Inflammatory macrophage treated with lipopolysaccharide for 1 hour (primary cell): Measurements from ENCODE around the gene SCP2.

Experiments
- DNase-seq, 2 donors: peaks; one replicate each; pipeline ENCODE4 v3.0.0-alpha.2; 2020 to 2022

Gene SCP2

GRCh38 chr1:53046930-53047329, 119.9 kb downstream of the SCP2 start:
- no peak for DNase-seq

GRCh38 chr1:53047737-53048736, 121.0 kb downstream of the SCP2 start:
- DNase-seq = no peak

GRCh38 chr1:53048960-53049573, 122.0 kb downstream of the SCP2 start:
- DNase-seq = no peak

DNA sequence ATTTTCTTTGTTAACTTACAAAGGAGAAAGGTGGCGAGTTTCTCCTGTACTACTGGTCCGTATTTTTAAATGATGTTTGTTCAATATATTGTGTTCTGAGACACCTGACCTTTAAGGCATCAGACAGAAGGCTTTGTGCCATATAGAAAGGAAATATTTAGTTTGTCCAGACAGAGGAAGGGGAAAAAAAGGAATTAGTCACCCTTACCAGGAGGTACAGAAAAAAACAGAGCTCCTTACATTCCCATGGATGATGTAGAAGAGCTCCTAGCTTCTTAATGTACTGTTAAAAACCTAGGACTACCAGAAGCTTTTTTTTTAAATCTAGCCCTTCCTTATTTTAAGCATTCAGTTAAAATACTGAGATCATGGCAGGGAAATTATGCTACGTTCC, 122.5 kb downstream of the SCP2 start:
- no peak for DNase-seq

DNA sequence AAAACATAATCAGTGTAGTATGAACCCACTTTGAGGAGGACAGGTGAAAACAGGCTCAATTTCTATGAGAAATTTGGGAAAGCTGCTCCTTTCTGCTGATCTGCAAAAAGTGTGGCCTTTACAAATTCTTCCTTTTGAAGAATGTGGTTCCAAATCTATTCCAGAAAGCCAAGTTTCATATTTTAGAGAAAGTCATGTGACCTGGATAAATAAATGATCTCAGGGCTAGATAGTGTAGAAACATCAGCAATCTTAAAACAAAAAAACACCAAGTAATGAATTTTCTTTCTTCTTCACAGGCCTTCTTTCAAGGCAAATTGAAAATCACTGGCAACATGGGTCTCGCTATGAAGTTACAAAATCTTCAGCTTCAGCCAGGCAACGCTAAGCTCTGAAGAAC, 123.2 kb downstream of the SCP2 start:
- no peak for DNase-seq

DNA sequence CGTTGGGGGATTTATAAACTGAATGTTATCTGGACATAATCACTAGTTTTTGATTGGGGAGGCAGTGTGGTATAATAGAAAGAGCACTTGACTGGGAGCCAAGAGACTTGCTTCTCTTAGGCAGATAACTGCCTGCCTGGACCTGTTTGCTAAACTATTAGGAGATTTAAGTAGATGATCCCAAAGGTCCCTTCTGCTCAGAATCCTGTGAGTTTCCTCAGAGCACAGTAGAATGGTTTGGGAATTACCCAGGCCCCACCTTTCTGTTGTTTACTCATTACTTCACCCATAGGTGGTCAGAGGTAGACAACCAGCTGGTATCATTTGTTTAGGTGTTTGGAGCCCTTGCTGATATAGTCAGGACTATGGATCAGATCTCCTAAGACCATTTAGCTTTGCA, 124.6 kb downstream of the SCP2 start:
- no peak for DNase-seq

DNA sequence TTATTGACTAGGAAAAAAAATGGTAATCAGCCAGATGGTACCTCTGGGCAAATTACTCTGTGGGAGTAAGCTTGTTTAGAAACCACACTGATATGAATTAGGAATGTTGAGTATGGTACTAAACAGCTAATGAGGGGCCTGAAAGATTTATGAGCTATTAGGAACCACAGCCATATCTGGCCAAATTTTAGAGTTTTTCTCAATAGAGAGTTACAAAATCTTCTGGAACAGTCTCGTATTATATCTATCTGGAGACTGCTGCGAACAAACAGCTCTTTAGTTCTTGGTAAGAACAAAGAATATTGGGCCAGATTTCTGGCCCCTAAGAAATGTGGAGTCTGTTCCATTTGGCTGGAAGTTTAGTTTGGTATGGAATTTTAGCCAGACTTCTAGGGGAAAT, 130.1 kb downstream of the SCP2 start:
- DNase-seq = no peak

DNA sequence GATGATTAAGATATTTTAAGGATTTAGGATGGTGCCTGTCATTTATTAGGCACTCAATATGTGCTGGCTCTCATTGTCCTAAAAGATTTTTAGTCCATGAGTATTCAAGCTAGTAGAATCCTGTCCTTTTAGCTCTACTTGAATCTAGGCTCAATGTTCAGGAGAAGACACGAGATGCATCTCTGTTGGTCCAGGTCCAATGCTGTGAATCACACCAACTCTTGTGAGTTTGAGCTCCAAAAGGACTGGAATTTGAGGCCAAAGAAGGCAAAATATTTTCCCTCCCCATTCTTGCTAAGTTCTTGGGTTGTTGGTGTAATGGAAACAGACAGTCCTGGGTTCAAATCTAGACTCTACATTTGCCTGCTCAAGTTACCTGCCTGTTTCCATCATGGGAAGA, 133.5 kb downstream of the SCP2 start:
- no peak for DNase-seq

DNA sequence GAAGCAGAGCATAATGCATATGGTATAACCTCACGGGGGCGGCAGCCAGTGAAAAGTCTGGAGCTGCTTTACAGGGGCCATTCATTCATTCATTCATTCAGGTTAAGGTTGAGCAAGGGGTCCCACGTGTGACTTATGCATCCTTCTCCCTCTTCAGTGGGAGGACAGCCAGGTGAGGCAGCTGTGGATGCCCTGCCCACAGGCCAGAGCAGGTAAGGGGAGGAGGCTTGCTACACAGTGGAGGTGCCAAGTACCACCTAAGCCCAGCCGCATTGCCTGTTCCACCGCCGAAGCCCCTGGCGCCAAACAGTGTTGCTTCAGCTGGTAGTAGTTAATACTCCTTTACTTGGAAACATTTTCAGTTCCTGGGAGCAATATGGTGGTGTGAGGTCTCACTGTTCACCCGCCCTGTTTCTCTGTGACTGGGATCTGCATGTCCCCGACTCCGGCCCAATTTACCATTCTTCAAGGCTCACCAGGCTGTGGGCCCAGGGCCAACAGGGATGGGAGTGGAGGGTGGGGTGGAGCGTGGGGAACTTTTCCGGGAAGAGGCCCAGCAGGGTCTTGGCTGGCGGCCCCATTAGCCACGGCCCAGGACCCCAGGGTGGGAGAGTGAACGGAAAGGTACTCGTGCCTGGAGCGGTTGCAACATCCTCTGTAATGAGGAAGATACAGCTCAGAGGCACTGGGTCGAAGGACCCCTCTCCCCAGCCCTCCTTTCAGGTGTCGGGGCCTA, 134.2 kb downstream of the SCP2 start:
- no peak for DNase-seq

DNA sequence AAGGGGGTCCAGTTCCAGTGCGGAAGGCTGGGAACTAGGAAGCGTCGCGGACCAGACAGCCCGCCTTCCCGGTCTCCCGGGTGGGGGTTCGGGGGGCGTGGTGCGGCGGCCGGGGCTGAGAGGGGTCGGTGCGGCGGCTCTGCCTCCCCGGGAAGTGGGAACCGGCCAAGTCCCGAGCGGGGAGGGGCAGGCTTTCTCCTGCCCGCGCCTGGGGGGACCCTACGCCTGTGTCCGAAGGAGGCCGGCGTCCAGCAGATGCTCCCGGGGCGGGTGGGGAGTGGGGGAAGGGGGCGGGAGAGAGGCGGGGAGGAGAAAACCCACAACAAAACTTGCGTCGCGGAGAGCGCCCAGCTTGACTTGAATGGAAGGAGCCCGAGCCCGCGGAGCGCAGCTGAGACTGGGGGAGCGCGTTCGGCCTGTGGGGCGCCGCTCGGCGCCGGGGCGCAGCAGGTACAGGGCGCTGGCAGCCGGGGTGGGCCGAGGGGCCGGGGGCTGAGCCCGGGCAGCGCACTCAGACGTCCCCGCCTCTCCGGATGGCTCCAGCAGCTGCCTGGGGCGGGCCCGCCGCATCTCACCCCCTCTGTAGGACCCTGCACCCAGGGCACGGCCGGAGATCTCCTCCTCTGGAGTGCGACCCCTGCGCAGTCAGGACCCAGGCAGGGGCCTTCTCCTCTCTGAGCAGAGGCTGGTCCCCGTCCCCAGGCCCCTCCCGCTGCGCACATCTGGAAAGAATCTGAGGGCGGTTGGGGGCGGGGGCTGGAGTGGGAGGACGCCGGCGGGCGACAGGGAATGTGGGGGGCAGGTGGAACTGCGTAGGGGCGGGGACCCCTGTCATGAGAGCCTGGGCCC, 135.0 kb downstream of the SCP2 start, which contains the start of gene PODN:
PODN (plus strand) TSS at position 355 of the 849 bp plus-strand sequence. CDS start 7,643 bp downstream, outside the sequence.
- DNase-seq = no peak

- DNase-seq = no peak
Measured at GRCh38 chr1:53062708-53063591, 135.9 kb downstream of the SCP2 start.

DNA sequence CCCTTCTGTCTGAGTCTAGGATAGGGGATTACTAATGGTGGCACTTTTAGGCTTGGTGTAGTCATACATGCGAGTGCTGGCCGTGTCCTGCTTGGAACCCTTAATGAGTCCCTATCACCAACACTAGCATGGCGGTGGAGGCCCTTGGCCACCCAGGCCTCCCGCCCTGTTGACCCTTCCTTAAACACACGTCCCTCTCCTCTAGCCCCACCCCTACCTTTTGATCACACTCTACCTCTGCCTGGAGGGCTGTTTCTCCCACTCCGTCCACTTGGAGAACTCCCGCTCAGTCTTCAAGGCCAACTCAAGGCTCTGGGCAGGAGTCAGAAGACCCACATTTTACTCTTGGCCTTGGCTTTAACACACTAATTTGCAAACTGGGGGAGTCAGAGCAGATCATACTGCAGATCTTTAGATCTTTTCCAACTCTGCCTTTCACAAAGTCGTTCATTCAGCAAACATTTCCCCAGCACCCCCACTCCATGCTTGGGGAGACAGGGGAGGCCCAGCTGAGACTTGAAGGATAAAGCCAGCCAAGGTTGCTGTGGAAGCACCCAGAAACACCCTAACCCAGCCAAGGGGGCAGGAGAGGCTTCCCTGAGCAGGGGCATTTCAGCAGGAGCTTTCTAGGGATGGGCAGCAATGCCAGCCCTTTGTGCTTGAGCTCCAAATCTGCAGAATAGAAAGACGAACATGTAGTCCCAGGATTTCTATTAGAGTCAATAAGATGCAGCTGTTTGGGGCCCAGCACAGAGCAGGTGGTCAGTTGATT, 136.9 kb downstream of the SCP2 start:
- DNase-seq = no peak

DNA sequence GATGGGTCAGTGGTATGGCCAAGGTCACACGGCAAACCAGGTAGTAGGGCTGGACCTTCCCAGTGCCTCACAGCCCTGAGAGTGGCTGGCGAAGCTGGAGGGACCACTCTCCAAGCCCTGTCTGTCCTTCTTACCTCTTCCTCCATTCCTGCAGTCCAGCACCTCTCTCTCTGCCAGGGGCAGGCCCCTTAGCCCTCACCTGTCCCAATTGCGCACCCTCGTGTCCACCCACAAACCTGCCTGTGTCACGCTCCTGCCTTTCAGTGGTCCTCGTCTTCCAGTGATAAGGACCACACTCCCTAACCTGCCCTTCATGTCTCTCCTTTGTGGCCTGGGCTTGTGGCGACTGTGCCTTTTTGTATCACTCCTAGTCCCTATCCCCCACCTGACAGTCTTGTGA, 138.3 kb downstream of the SCP2 start:
- DNase-seq = no peak

- no peak for DNase-seq
Measured at GRCh38 chr1:53066488-53066887, 139.4 kb downstream of the SCP2 start.

- no peak for DNase-seq
Measured at GRCh38 chr1:53066891-53067738, 140.0 kb downstream of the SCP2 start.

GRCh38 chr1:53067886-53068285, 140.8 kb downstream of the SCP2 start:
- DNase-seq = no peak

GRCh38 chr1:53068314-53069099, 141.4 kb downstream of the SCP2 start:
- no peak for DNase-seq

DNA sequence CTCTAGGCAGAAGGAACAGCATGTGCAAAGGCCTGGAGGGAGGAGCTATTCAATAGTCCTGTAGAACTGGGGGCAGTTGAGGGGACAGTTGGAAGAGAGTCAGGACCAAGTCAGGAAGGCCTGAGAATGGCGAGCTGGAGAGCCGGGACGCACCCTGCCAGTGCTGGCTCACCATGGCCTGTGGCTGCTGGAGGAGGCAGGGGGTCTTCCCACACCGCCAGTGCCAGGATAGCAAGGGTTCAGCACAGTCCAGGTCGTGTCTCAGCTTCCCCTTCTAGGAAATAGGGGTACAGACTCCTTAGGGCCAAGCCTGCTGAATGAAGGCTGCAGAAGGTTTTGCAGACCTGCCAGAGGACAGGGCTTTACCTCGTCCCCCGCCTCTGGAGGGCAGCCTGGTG, 142.2 kb downstream of the SCP2 start:
- no peak for DNase-seq
